GM21423 (cell line): ENCODE results near the gene CSHL1.
"Not testable (repeated sequence)": the region's sequence is repeated elsewhere in the genome, so short reads cannot be mapped to it uniquely, and the experiment has no call there.

Experiments used
- ATAC-seq: cut with Tn5 transposase; IDR thresholded peaks from one replicate; pipeline ENCODE4 v1.9.1; 2021; ENCODE audit warnings: mild to moderate bottlenecking, moderate library complexity; ENCODE audit not compliant: unreplicated experiment

Gene CSHL1

DNA sequence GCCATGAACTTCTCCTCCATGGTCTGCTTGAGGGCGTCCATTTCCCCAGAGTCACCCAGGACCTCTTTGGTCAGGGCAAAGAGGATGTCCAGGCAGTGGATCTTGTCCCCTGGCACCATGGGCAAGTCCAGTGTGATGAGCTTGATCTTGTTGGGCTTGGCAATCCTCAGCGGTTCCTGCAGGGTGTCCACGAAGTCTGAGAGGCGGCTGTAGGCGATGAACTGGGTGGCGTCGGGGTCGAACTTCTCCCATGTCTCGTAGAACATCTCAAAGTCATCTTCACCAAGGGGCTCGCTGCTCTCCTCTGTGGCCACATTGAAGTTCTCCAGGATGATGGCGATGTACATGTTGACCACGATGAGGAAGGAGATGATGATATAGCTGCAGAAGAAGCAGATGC, 30.1 kb upstream of the CSHL1 start:
- ATAC-seq: no peak

DNA sequence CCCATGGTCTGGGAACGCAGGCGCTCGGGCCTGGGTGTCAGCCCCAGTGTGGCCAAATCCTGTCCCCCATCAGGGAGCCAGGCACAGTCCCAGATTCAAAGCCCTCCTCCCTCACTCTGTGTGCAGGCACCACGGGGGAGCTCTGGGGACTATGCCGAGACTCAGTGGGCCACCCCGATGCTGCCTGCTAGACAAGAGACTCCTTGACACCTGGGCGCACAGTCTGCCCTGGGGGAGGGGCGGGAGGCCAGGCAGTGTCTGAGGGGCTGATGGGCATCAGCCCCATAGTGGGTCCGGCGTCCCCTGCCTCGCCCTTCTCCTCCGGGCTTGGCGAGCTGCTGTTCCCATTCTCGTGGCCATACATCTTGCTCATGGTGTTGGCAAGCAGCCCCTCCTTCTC, 29.5 kb upstream of the CSHL1 start:
- ATAC-seq: no peak

DNA sequence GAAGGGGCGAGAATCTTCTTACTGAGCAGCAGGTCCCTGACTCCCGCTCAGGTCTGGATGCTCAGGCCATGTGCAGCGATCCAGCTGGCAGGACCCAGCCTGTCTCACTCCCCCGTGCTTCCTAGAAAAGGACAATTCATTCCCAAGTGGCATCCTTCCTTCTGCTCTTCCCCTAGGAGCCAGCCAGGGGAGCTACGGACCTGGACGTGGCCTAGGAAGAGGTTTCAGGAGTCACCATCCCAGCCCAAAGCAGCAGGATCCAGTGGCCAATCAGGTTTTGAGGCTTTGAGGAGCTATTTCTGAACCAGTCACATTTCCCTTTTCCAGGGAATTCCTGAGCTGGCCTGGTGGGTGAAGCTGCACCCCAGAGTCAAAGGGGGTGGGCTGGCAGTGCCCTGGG, 28.8 kb upstream of the CSHL1 start:
- no peak for ATAC-seq

DNA sequence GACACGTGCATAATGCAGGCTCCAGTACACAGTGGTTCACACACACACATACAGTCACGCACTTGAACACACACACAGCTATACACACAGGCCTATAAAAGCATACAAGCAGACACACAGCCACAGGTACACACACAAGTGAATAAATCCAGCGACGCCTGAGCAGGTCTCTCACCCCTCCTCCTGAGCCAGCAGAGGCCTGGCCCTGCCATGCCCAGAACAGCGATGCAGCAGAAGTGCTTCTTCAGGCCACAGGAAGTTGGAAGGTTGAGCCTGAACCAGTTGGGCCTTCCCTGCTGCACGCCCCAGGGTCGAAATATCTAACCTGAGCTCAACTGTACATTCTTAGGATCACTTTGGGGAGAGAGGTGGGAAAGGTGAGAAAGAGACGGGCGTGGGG, 28.3 kb upstream of the CSHL1 start:
- ATAC-seq: no peak

DNA sequence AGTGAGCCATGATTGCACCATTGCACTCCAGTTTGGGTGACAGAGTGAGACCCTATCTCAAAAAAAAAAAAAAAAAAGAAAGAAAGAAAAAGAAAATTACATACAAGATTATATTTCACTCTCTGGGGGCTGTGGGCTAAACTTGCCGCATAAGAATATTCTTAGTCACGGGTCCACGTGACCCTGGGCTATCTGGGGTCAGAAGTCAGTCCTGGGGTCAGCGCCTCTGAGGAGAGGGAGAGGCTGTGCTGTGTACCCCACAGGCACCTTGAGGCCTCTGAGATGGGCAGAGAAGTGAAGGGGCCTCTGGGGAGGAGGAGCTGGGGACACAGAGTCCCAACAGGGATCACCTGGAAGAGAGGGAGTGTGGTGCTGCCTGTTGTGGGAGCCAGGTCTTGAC, 26.9 kb upstream of the CSHL1 start:
- no peak for ATAC-seq

DNA sequence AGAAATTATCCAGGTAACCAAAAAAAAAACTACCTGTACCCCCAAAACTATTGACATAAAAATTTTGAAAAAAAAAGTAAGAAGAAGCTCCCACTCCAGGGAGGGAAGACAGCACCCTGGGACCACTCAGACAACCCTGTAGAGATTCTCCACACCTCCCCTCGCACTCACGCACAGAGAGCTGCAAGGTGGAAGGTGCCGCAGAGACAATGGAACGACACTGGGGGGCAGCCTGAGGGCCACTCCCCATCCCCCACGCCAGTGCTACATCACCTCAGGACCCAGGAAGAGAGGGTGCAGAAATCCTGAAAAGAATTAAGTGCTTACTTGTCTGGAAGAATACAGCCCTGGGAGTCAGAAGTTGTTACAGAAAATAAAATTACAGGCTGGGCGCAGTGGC, 26.3 kb upstream of the CSHL1 start:
- no peak for ATAC-seq

DNA sequence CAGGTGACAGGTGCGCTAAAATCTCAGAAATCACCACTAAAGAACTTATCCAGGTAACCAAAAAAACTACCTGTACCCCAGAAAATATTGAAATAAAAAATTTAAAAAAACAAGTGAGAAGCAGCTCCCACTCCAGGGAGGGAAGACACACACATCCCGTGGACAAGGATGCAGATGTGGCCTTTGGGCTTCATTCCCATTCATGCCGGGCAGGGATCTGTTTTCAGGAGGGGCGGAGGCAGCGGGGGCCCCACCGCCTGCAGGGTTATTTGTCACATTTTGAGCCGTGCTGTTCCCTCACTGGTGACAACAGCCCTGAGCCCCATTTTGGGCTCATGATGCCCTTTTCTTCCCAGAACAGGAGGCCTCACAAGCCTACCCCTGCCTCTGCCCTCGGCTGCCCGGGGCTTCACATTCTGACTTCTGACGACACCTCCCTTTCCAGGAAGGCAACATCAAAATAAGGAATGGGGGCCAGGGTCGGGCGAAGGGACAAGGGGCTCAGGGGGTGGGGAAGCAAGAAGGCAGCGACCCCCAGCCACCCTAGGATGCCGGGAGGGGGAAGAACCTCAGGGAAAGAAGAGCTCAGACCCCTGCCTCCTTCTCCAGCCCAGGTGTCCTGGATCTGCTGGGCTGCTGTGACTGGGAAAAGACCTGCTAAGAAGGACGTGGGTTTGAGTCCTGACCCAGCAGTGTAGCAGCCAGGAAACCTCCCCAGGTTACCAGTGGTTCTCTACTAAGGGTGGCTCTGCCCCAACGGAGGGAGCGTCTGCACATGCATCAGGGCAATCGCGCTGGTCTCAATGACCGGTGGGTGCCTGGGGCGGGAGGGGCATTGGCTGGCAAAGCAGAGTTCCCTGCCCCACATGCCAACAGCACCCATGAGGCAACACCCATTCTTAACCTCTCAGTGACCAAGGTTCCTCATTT, 23.4 kb upstream of the CSHL1 start:
- no peak for ATAC-seq

DNA sequence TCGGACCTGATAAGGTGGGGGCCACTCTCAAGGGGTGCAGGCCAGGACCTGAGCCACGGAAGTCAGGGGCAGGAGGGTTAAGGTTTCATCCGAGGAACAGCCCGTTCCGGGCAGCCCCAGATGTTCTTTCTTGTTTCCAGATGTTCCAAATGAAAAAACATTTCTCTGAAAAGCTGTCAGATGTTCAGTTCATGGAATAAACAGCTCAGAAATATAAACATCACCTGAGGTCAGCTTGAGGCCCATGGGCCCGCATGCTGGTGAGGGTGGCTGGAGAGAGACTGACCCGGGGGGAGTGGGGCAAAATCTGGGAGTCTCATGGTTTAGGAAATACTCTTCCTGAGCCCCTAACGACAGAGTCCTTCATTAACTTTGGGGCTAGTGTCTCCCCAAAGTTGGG, 22.5 kb upstream of the CSHL1 start:
- ATAC-seq: no peak

DNA sequence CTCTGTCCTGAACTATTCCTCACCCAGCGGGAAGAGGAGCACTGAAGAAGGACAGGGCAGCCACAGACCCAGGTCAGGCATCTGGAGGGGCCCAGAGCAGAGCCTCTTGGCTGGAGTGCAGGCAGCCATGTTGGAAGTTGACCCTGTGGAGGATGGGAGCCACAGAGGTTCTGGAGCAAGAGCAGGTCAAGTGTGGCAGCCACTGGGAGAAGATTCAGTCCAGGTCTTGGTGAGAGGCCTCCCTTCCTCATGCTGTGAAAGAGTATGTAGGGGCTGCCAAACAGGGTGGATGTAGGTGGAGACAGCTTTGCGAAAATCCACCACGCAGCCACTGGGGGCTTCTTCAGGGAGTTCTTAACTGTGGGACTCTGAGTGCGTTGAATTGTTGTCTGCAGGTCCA, 21.7 kb upstream of the CSHL1 start:
- peak; percentile 9 for ATAC-seq

DNA sequence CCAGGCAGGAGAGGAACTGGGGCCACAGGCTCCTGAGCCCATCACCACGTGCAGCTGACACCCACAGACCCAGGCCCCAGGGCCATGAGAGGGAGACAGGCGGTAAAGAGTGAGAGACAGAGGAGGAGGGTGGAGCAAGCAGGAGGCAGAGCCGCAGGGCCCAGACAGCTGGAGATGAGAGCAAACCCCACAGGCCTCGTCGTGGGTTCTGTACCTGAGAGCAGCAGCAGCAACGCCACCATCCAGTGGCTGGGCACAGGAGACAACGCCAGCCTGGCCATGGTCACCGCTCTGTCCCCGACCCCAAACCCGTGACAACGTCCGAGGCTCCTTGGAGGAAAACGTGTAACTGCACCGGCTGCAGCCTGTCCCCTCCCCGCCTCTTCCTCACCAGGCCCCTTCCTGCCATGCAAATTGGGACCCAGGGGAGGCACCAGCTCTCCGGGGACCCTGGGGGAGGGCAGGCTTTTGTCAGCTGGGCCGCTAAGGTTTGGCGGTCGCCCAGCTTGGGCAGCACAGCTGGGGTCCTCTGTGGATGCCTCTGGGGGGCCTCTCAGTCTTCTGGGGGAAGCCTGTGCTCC, 21.0 kb upstream of the CSHL1 start, which contains the start of gene CD79B:
Gene CD79B, minus strand, starts transcription at position 351 of the 581 bp plus-strand sequence. Its CDS starts 70 bp downstream, at position 281.
- peak; percentile 77 for ATAC-seq

DNA sequence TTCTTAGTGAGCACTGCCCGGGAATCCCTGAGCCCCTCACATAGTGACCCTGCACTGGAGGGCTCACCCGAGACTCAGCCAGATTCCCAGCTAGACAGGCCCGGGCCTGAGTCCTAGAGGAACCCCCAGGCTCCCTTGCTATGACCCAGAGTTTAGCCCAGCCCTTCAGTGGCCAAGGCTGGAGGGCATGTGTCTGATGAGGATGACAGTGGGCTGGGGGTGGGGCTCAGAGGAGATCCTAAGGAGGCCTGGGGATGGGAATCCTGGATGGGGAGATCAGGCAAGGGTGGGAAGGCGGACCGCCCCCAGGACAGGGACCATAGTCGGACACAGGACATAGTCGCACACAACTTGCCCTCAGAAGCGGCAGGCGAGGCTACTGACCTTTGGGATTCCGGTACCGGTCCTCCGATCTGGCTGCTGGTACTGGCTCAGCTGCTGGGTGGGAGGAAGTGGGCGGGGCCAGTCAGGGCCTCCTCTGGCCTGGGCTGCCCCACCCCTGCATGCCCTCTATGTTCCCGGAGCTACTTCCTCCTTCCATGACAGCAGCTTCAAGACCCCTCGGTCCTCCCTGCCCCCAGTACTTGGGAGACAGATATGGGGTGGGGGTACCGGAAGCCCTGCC, 20.0 kb upstream of the CSHL1 start:
- ATAC-seq: peak; percentile 37

DNA sequence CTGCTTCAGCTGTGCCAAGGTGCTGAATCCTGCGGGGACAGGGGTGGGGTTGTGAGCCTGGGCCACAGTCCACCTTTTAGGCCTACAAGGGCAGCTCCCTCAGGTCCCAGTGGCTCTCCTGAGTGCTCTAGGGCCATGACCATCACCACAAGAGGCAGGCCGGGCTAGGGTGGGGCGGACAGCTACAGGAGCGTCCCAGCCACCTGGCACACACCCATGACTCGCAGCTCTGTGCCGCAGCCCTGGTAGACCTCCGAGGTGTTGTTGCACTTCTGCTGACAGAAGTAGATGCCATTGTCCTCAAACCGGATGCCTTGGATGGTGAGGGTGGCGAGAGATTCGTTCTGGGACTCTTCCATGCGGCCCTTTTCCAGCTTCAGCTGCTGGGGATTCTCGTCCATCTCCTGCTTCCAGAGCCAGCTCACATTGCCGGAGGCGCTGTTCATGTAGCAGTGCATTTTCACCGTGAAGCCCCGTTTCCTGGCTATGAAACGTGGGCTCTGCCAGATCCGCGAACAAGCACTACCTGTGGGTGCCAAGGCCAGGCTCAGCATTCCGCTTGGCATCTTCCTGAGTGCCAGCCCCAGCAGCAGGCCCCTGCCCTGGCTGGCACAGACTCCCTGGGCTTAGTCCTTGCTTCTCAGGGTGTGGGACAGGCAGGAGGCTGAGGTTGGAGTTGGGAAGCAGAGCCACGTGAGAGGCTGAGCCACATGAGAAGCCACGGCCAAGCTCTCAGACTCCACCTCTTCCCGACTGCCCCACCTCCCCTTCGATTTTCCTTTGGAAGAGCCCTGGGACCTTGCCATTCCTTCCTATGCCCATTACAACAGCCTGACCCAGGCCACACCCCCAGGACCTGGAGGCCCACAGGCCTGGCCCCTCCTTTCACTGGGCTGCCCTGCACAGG, 19.1 kb upstream of the CSHL1 start:
- no peak for ATAC-seq

DNA sequence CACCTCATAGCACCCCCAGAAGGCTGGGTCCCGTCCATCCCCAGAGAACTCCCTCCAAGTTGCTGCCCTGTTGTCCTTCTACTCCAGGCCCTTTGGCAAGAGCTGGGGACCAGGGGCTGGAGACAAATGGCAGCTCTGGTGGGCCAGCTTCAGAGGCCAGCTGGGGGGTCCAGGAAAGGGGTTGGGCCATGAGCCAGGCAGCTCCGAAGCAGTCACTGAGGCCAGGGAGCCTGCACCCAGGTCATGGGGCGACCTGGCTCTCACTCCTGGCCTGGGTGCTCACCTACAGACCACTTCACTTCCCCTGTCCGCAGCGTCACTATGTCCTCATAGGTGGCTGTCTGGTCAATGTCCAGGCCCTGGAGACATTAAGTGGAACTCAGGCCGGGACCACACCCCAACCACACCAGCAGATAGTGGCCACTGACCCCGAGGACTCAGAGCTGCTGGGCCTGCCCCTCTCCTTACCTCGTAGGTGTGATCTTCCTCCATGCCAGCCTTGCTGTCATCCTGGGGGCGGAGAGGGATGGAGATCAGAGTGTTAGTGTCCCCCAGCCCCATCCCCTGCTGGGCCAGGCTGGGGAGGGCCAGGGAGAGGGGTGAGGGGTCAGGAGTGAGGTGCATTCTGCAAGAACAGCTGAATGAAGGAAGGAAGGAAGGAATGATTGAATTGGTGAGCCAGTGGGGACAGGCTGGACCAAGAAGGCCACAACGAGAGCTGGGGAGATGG, 18.1 kb upstream of the CSHL1 start:
- ATAC-seq: no peak

DNA sequence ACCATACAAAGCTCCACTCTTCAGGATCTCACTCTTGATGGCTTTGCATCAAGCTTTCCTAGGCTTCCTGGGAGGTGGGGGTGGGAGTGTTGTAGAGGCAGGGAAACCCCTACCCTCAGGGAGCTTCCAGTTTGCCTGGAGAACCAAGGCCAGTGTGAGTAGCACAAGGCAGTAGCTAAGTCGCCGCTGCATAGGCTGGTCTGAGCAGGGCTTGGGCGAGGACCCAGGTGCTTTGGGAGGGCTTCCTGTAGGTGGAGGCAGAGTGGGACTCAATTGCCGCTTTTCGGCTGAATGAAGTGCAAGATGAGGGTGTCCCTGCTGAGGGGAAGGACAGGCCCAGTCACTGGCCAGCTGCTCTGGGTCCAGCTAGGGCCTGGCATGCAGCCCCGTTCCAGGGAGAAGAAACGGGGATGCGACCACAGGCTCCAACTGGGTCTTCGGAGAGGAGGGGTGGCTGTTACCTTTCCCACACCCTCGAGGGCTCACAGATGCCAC, 17.2 kb upstream of the CSHL1 start:
- ATAC-seq: no peak

DNA sequence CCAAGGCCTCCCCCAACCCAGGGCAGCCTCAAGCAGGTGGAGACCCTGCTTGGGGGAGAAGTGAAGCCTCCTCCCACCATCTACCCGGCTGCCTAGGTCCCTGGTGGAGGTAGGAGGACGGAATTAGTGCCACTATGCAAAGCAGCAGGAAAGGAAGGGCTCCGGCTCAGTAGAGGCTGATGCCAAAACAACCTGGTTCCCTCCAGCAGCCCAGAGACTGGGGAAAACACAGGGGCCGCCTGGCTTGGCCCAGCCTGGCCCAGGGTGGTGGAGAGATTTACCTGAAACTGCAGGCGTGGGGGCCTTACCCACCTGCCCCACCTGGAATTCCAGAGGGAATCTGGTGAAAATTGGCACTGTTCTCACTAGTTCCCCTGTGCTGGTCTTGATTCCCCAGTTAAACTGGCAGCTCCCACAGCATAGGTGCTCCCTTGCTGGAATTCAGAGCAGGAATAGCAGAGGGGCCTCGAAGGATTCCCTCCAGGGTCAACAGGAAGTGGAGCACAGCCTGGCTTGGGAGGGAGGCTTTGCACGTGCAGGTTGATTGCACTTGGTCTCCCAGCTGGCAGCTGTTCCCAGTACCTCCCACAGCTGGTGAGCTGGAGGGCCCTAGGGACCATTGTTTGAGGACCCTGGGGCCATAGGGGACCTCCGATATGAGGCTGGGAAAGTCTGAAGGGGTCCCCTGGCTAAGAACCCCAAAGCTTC, 16.6 kb upstream of the CSHL1 start:
- ATAC-seq: no peak

DNA sequence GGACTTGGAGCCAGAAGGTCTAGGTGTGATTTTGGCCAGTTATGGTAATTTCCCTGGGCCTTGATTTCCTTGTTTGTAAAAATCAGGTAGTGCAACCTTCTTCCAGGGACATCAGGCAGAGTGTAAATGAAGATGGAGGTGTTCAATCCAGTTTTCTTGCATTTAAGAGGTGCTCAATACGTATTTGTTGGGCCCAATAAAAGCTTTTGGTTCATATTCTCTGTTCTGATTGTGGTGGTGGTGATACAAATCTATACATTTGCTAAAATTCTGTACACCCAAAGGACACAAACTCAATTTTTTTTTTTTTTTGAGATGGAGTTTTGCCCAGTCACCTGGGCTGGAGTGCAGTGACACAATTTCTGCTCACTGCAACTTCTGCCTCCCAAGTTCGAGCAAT, 15.1 kb upstream of the CSHL1 start:
- no peak for ATAC-seq

DNA sequence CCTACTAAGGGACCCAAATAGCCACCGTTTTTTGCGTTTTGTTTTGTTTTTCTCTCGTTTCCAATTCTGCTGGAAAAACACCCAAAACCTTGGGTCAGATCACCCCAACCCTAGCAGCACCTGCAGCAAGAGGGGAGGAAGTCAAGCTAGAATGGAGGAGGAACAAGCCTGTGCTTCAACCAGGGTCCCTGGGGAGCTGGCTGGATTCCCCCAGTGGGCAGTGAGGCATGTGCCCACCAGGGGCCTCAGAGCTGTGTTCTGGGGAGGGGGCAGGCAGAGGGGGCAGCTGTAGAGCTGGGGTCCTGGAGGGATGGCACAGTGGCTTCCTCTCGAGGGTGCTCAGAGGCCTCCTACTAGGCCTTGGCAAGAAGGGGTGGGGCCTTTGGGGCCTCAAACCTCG, 14.6 kb upstream of the CSHL1 start:
- ATAC-seq: no peak

DNA sequence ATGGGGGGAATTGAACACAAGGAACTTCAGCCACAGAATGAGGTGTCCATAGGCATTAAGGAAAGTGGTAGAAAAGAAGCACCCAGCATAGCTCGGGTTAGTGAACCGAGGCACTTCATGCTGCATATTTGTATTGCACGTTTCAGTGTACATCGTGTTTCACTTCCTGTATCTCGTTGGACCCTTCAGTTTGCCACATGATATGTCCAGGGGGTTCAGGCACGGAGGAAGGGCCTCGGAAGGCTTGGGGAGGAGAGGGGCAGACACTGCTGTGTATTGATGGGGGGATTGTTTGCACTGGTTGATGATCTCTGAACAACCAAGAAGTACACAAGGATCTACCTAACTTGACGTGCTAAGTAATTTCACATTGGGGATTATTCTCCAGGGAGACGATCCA, 11.3 kb upstream of the CSHL1 start:
- peak; percentile 46 for ATAC-seq

DNA sequence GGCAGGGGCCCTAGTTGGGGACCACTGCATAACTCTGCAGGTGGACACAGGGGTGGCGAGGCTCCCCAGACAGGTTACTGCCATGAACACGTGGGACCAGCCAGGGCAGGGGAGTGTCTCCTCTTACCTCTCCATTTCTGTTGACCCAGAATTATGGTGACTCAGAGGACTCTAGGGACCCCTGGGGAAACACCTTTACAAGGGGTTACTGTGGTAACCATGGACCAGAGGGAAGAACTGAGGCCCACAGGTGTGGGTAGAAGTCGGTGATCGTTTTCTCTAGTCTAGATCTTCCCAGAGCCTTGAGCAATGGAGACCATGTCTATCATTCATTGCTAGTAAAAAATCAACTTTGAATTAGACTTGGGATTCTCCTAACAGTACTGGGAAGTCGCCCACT, 9.7 kb upstream of the CSHL1 start:
- ATAC-seq: not testable (repeated sequence)
